Activated naive CD8-positive, alpha-beta T cell (primary cell): ENCODE results near the gene FPGS.
"Not testable (repeated sequence)": the region's sequence is repeated elsewhere in the genome, so short reads cannot be mapped to it uniquely, and the experiment has no call there.

Experiments used
- H3K27ac Mint-ChIP-seq: one replicate; pipeline ENCODE4 v1.8.0; 2021; ENCODE audit warnings: mixed read lengths
- H3K27me3 Mint-ChIP-seq: one replicate; pipeline ENCODE4 v1.8.0; 2021; ENCODE audit warnings: mixed read lengths
- H3K36me3 Mint-ChIP-seq: one replicate; pipeline ENCODE4 v1.8.0; 2021; ENCODE audit warnings: mixed read lengths
- H3K4me1 Mint-ChIP-seq: one replicate; pipeline ENCODE4 v1.8.0; 2021; ENCODE audit warnings: low read depth, mixed read lengths
- H3K4me3 Mint-ChIP-seq: one replicate; pipeline ENCODE4 v1.8.0; 2021; ENCODE audit warnings: mild to moderate bottlenecking, mixed read lengths
- H3K9me3 Mint-ChIP-seq: one replicate; pipeline ENCODE4 v1.8.0; 2021; ENCODE audit warnings: low read depth, mixed read lengths

FPGS gene

DNA sequence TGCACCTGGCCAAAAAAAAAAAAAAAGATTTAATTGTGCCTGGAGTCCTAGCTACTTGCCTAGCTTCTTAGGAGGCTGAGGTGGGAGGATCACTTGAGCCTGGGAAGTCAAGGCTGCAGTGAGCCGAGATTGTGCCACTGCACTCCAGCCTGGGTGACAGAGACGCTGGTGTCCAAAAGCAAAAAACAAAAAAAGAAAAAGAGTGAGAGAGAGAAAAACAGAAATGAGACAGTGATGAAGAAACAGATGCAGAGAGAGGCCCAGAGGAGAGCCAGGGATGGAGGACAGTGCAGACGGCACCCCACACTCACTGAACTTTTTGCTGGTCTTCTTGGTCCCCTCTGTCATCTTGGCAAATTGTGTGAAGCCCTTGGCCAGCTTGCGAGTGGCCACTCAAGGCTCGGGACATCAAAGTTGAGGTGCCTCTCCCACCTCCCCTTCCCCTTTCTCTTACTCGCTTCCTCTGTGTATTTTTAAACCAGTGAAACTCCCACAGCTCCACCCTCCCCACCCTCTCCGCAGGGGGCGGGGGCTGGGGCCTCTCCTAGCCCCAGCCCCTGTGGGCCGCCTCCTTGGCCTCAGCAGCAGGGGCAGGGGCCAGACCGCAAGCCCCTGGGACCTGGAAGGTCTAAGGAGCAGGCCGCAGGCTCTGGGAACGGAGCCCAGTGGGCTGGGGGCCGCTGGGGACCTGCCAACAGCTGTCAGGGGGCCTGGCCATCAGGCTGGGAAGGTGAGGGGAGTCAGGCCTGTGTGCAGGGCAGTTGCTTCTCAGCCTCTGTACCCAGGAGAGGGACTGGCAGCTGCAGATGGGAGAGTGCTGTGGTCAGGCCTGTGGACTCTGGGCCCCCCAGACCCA, 24.2 kb upstream of the FPGS start, which contains the start of gene SH2D3C:
TSS of gene SH2D3C (minus strand) at position 387 of the 856 bp plus-strand sequence. CDS start at position 348, 39 bp downstream.
- H3K4me3 Mint-ChIP-seq = peak within 1 kb of the TSS; percentile 92
- H3K9me3 Mint-ChIP-seq = no peaks in the 10 kb centered on the region
- H3K27ac Mint-ChIP-seq = peak within 1 kb of the TSS; percentile 99
- no peaks in the 10 kb centered on the region for H3K27me3 Mint-ChIP-seq
- no peaks in the 10 kb centered on the region for H3K36me3 Mint-ChIP-seq
- H3K4me1 Mint-ChIP-seq = peaks cover 67% of the 10 kb centered on the region

DNA sequence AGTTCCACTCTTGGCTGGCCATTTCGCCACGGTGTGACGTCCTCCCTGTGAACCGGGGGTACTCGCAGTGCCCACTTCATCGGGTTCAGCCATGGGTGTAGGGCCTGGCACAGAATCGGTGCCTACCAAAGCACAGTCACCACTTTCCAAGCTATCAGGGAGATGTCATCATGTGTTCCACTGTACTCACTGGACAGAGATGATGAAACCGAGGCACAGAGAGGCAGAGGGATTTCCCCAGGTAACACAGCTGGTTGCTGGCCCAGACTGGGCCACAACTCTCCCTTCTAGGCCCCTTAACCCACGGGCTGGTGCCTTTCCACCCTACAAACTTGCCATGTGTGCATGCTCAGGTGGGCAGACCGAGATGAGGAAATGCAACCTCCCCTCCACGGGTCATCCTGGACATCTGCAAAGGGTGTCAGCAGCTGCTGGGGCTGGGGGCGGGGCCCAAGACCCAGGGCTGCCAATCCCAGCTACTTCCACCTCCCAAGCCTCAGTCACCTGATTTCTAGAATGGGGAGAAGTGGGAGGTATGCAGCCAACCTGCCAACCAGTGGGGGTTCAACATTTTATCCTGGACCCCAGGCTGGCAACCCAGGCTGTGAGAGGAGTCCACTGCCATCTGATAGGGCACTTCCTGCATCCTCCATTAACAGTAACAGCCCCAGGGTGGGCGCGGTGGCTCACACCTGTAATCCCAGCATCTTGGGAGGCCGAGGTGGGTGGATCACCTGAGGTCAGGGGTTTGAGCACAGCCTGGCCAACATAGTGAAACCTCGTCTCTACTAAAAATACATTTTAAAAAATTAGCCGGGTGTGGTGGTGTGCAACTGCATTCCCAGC, 23.3 kb upstream of the FPGS start:
- Mint-ChIP-seq H3K27me3 (no peaks in the 10 kb centered on the region), H3K36me3 (no peaks in the 10 kb centered on the region), H3K4me3 (peak overlapping the region; percentile 92), H3K9me3 (no peaks in the 10 kb centered on the region), H3K4me1 (peaks cover 70% of the 10 kb centered on the region), H3K27ac (peak overlapping the region; percentile 99)

DNA sequence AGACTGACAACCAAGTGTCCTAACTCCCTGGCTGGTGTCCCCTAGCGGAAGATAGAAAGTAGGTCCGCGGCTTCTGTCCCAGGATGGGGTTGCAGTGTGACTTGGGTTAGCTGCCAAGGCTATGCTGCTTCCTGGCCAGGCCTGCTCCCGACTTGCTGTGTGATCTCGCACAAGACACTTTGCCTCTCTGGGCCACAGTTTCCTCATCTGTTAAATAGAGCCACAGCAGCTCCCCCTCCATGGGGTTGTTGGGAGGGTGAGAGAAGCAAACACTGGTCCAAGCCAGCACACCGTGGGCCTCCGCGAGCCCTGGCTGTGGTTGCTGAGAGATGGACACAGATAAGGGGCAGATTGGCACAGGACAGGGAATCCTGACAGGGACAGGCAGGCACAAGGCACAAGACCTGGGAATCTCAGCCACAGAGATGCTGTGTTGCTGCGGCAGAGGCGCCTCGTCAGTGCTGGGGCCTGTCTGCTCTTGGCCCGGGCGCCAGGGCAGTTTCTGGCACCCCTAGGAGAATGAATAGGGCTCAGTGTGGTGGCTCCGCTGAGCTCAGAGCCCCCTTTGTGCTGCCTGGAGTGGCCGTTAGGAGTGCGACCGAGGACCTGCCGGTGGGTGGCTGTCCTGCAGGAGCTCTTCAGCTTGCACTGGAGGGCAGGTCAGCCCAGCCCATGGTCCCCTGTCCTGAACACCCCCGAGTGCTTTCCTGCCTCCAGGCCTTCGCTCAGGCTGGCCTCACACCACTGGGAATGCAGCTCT, 22.4 kb upstream of the FPGS start:
- peak overlapping the region; percentile 99 for H3K27ac Mint-ChIP-seq
- H3K4me1 Mint-ChIP-seq = peaks cover 69% of the 10 kb centered on the region
- no peak overlapping the region for H3K4me3 Mint-ChIP-seq
- no peaks in the 10 kb centered on the region for H3K36me3 Mint-ChIP-seq
- H3K9me3 Mint-ChIP-seq = no peaks in the 10 kb centered on the region
- H3K27me3 Mint-ChIP-seq = no peaks in the 10 kb centered on the region

- Mint-ChIP-seq H3K4me1 (peaks cover 69% of the 10 kb centered on the region), H3K27ac (peak overlapping the region; percentile 54)
- H3K4me3 Mint-ChIP-seq, H3K9me3 Mint-ChIP-seq, H3K27me3 Mint-ChIP-seq, H3K36me3 Mint-ChIP-seq: not testable (repeated sequence)
Observed at GRCh38 chr9:127780909-127781308, 21.8 kb upstream of the FPGS start.

GRCh38 chr9:127781806-127782205, 20.9 kb upstream of the FPGS start:
- Mint-ChIP-seq H3K27me3 (no peaks in the 10 kb centered on the region), H3K36me3 (no peaks in the 10 kb centered on the region), H3K4me1 (peaks cover 65% of the 10 kb centered on the region), H3K9me3 (no peaks in the 10 kb centered on the region), H3K27ac (peak overlapping the region; percentile 84), H3K4me3 (no peak overlapping the region)

DNA sequence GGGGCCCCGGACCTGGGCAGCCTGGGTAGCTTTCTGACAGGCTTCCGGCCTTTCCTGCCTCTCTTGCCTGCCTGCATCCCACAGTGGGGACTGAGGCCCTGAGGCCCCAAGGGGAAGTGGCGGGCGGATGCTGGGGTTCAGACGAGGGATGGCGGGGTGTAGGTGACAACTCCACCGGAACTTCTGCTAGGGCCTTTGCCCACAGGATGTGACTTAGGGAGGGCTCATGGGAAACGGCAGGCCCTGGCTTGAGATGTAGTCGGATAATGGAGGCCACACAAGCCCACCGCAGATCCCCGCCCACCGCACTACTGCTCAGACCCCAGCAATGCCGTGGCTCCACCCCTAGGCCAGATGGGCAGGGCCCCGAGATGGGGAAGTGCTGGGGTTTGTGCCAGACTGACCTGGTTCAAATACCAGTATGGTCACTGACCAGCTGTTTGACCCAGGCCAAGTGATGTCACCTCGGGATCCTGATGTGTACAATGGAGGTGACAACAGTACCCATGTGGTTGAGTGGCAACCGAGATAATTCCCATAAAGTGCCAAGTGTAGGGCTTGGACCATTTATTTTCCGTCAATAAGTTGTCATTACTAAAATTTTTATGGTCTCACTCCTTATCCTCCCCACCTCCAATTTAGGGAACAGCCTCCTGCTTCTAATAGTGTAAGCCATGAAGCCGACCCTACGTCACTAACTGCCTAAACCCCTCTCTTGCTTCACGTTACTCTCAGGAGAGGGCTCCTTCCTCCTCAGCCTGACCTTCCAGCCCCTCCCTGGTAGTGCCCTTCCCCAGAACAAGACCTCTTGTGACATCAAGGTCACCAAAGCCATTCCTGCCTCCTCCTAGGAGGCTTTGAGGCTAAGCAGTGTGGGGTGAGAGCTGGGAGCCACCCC, 19.3 kb upstream of the FPGS start:
- Mint-ChIP-seq H3K4me1 (peaks cover 67% of the 10 kb centered on the region), H3K4me3 (peak overlapping the region; percentile 79), H3K36me3 (no peaks in the 10 kb centered on the region), H3K27ac (peak overlapping the region; percentile 96), H3K27me3 (no peaks in the 10 kb centered on the region), H3K9me3 (no peaks in the 10 kb centered on the region)

DNA sequence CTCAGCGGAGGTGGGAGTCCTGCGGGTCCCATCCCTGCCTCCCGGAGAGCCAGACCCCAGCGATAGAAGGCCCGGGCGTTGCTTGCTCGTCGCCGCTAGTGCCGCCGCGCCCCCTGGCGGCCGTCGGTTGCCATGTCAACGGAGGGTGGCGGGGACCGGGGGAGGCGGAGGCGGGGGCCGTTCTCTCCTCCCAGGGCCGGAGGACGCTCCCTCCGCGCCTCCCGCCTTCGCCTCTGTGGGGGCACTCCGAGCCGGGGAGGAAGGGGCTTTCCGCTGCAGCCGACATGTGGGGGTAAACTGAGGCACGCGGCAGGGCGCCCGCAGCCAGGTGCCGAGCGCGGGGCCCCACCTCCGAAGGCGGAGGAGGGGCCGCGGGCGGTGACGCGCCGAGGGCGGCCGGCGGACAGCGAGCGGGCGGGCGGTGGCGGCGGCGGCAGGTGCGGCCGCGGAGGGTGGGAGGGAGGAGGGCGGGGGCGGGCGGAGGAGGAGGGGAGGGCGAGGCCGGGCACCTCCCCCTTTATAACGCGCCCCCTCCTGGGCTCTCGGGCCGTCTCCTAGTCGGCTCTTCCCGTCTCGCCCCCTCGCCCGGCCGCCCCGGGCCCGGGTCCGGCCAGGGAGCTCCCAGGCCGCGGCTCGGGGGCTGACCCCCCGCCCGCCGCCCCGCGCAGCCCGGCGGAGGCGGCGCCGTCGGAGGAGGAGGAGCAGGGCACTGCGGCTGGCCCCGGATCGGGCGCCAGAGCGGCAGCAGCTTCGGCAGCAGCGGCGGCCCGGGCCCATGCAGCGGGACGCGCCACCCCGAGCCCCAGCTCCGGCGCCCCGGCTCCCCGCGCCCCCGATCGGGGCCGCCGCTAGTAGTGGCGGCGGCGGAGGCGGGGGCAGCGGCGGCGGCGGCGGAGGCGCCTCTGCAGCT, 17.4 kb upstream of the FPGS start:
- Mint-ChIP-seq H3K36me3 (peaks cover 2% of the 10 kb centered on the region), H3K27ac (peak overlapping the region; percentile 83), H3K4me3 (peak overlapping the region; percentile 79), H3K9me3 (no peaks in the 10 kb centered on the region), H3K4me1 (peaks cover 67% of the 10 kb centered on the region), H3K27me3 (no peaks in the 10 kb centered on the region)

DNA sequence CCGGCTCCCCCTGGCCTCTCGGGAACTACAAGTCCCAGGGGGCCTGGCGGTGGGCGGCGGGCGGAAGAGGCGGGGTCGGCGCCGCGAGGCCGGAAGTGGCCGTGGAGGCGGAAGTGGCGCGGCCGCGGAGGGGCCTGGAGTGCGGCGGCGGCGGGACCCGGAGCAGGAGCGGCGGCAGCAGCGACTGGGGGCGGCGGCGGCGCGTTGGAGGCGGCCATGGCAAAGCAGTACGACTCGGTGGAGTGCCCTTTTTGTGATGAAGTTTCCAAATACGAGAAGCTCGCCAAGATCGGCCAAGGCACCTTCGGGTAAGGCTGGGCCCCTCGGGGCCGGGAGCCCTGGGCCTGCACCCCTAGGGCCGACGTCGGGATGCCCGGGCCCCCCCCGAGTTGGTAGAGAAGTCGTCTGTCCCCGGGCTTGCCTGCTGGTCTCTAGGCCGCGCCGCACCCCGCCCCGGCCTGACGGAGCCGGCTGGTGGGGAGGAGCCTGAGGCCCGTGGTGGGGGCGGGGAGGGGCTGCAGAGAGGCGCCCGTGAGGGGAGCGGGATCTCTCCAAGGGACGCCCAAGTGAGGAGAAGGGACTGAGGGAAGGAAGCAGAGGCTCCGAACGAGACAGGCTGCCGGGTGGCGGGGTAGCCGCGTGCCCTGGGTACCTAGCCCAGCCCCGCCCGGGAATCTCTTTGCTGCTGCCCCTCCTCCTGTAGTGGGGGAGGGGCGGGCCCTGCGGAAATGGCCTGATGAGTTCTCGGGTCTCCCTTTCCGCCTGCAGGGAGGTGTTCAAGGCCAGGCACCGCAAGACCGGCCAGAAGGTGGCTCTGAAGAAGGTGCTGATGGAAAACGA, 16.5 kb upstream of the FPGS start, which contains the start of gene CDK9:
TSS of gene CDK9 (plus strand) at position 102 of the 840 bp plus-strand sequence. CDS start at position 217, 115 bp downstream.
- Mint-ChIP-seq H3K27ac (peak within 1 kb of the TSS; percentile 84), H3K36me3 (peaks cover 2% of the 10 kb centered on the region), H3K27me3 (no peaks in the 10 kb centered on the region), H3K4me3 (peak within 1 kb of the TSS; percentile 94), H3K4me1 (peaks cover 65% of the 10 kb centered on the region), H3K9me3 (no peaks in the 10 kb centered on the region)

GRCh38 chr9:127786773-127787104, 15.9 kb upstream of the FPGS start:
- peak overlapping the region; percentile 94 for H3K4me3 Mint-ChIP-seq
- peaks cover 59% of the 10 kb centered on the region for H3K4me1 Mint-ChIP-seq
- peaks cover 2% of the 10 kb centered on the region for H3K36me3 Mint-ChIP-seq
- H3K27ac Mint-ChIP-seq = peak overlapping the region; percentile 84
- no peaks in the 10 kb centered on the region for H3K27me3 Mint-ChIP-seq
- H3K9me3 Mint-ChIP-seq = no peaks in the 10 kb centered on the region

DNA sequence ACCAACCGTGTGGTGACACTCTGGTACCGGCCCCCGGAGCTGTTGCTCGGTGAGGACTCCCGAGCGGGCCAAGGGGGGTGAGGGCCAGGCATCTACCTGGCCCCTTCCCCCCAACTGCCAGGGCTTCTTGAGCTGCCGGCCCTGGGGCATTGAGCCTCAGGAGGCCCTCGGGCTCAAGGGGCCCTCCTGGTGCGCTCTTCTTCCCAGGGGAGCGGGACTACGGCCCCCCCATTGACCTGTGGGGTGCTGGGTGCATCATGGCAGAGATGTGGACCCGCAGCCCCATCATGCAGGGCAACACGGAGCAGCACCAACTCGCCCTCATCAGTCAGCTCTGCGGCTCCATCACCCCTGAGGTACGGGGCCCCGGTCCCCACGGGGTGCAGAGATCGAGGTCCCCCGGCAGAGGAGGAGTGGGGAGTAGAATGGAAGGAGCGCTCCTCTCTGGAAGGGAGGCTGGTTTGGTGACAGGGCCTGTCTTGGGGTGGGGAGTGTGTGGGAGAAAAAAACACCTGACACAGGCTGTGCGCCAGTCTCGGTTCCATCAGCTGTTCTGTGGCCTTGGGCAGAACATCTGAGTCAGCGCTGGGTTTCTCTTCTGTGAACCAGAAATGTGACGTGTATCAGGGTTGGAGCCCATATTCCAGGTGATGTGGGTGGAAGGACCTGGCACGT, 14.2 kb upstream of the FPGS start:
- no peak overlapping the region for H3K27ac Mint-ChIP-seq
- H3K27me3 Mint-ChIP-seq = no peaks in the 10 kb centered on the region
- peaks cover 2% of the 10 kb centered on the region for H3K36me3 Mint-ChIP-seq
- no peaks in the 10 kb centered on the region for H3K9me3 Mint-ChIP-seq
- H3K4me3 Mint-ChIP-seq = peak overlapping the region; percentile 94
- peaks cover 53% of the 10 kb centered on the region for H3K4me1 Mint-ChIP-seq

DNA sequence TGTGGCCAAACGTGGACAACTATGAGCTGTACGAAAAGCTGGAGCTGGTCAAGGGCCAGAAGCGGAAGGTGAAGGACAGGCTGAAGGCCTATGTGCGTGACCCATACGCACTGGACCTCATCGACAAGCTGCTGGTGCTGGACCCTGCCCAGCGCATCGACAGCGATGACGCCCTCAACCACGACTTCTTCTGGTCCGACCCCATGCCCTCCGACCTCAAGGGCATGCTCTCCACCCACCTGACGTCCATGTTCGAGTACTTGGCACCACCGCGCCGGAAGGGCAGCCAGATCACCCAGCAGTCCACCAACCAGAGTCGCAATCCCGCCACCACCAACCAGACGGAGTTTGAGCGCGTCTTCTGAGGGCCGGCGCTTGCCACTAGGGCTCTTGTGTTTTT, 13.5 kb upstream of the FPGS start:
- H3K36me3 Mint-ChIP-seq = peaks cover 2% of the 10 kb centered on the region
- H3K4me3 Mint-ChIP-seq = peak overlapping the region; percentile 60
- H3K9me3 Mint-ChIP-seq = no peaks in the 10 kb centered on the region
- H3K27me3 Mint-ChIP-seq = no peaks in the 10 kb centered on the region
- H3K4me1 Mint-ChIP-seq = peaks cover 46% of the 10 kb centered on the region
- H3K27ac Mint-ChIP-seq = no peak overlapping the region
